Naive B cell (primary cell): ENCODE results near the gene RASSF8. TPM values are rescaled to one million over a fixed set of nuclear protein-coding genes. Genes with fewer than 3 reads are reported as not detected.

Experiments
- ATAC-seq, 2 donors: fragments of 150-1000 bp; cut with Tn5 transposase; 2 replicates each; pipeline ENCODE4 v1.10.0; 2021; ENCODE audit warnings: low read depth in 2 of 2, mild to moderate bottlenecking in 2 of 2, moderate library complexity in 2 of 2
- DNase-seq: peaks from one replicate; pipeline ENCODE4 v3.0.0; 2022
- H3K27ac Mint-ChIP-seq, 6 donors: one replicate each; pipeline ENCODE4 v1.8.0; 2020 to 2022; ENCODE audit warnings: mild to moderate bottlenecking in 6 of 6, mixed read lengths in 6 of 6, moderate library complexity in 5 of 6, inconsistent platforms in 2 of 6
- H3K27me3 Mint-ChIP-seq, 3 donors: one replicate each; pipeline ENCODE4 v1.8.0; 2021 to 2022; ENCODE audit warnings: mixed read lengths in 3 of 3, mild to moderate bottlenecking in 1 of 3
- H3K36me3 Mint-ChIP-seq, 2 donors: one replicate each; pipeline ENCODE4 v1.8.0; 2020 to 2022; ENCODE audit warnings: mixed read lengths in 2 of 2, inconsistent platforms in 1 of 2, mild to moderate bottlenecking in 1 of 2
- H3K4me1 Mint-ChIP-seq, 3 donors: one replicate each; pipeline ENCODE4 v1.8.0; 2020 to 2022; ENCODE audit warnings: mixed read lengths in 3 of 3, inconsistent platforms in 1 of 3, mild to moderate bottlenecking in 1 of 3, moderate library complexity in 1 of 3
- H3K4me3 Mint-ChIP-seq, 8 donors: one replicate each; pipeline ENCODE4 v1.8.0; 2020 to 2022; ENCODE audit warnings: mild to moderate bottlenecking in 8 of 8, mixed read lengths in 8 of 8, moderate library complexity in 8 of 8, inconsistent platforms in 2 of 8
- H3K9me3 Mint-ChIP-seq, 7 donors: one replicate each; pipeline ENCODE4 v1.8.0; 2020 to 2022; ENCODE audit warnings: mixed read lengths in 7 of 7, mild to moderate bottlenecking in 5 of 7, inconsistent platforms in 2 of 7, moderate library complexity in 1 of 7
- polyA plus RNA-seq, 6 donors: library from polyadenylated mRNA; unstranded; fragments of 300-500 nt; fragmentation: Illumina TruSeq; gene quantifications; one replicate each; pipeline ENCODE4 v1.2.3, GENCODE V29; 2021; ENCODE audit warnings: low read depth in 6 of 6

Gene RASSF8
- polyA plus RNA-seq, 6 donors from 2014 or later, result not detected

DNA sequence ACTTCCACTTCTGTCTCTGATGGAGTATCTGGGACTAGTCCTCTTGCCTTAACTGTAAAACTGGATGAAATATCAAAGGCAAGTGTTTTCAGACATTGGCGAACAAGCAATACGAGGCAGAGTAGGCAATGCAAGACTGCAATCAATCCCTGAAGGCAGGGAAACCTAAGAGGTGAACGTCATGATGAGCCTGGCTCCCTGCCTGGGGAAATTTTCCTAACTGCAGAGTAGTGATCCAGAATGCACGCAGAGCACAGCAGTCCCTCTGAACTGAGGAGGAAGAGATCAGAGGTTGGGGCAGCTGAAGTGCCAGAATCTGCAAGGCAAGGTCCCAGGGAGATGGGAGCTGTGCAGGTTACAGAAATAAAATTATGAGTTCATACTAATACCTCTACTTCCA lies 147.9 kb downstream of the RASSF8 start:
- Mint-ChIP-seq H3K4me3 (no peak overlapping the region), H3K4me1 (no peaks in the 10 kb centered on the region), H3K27me3 (no peaks in the 10 kb centered on the region), H3K36me3 (no peaks in the 10 kb centered on the region), H3K27ac (no peak overlapping the region), H3K9me3 (no peaks in the 10 kb centered on the region)
- DNase-seq, result no peak
- no peak for ATAC-seq

DNA sequence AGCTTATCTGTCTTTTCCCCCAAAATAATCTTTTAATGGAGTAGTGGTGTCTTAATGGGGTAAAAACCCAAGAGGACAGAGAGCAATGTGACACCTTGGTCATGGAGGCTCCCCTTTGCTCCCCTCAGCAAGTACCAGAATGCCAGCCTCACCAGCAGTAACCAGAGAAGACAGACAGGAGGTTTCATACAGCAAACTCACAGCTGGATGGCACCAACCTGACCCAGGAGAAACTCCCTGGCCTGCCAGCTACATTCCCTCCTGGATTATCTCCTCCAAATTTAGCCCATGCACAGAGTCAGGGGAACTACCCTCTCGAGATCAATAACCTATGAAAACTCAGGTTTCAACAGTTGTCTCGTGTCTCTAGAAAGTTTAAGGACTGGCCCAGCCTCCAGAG lies 150.4 kb downstream of the RASSF8 start:
- no peaks in the 10 kb centered on the region for H3K27me3 Mint-ChIP-seq
- peaks cover 4 to 14% (median 14%) of the 10 kb centered on the region in 3 donors for H3K4me1 Mint-ChIP-seq
- no peaks in the 10 kb centered on the region for H3K36me3 Mint-ChIP-seq
- H3K9me3 Mint-ChIP-seq, result no peaks in the 10 kb centered on the region
- DNase-seq, result no peak
- H3K4me3 Mint-ChIP-seq, result no peak overlapping the region
- no peak overlapping the region for H3K27ac Mint-ChIP-seq
- no peak for ATAC-seq

DNA sequence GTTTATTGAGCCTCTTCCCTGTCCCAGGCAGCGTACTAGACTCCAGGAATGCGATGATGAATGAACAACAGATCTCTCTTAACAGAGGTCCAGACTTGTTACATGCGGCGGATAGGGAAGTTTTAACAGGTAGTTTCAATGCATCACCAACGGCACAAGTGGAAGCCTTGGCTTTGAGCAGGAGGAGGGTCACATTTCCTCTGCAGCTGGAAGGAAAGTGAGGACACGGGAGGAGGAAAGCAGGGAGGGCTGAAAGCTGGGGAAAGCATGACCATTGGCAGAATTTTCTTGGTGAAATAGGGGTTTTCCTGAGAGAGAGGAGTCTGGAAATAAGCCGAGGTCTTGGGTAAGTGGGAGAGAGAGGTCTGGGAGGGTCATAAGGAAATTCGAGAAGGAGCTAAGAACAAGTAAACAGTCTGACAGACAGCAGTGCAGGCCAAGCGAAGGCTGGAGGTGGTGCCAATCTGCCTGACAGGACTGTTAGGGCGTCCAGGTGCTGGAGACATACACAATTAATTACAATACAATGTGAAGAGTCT lies 150.9 kb downstream of the RASSF8 start:
- no peak overlapping the region for H3K27ac Mint-ChIP-seq
- H3K36me3 Mint-ChIP-seq, result no peaks in the 10 kb centered on the region
- no peaks in the 10 kb centered on the region for H3K9me3 Mint-ChIP-seq
- DNase-seq (no peak), ATAC-seq (no peak)
- H3K4me1 Mint-ChIP-seq, result peaks cover 4 to 19% (median 15%) of the 10 kb centered on the region in 3 donors
- H3K4me3 Mint-ChIP-seq, result no peak overlapping the region
- no peaks in the 10 kb centered on the region for H3K27me3 Mint-ChIP-seq

DNA sequence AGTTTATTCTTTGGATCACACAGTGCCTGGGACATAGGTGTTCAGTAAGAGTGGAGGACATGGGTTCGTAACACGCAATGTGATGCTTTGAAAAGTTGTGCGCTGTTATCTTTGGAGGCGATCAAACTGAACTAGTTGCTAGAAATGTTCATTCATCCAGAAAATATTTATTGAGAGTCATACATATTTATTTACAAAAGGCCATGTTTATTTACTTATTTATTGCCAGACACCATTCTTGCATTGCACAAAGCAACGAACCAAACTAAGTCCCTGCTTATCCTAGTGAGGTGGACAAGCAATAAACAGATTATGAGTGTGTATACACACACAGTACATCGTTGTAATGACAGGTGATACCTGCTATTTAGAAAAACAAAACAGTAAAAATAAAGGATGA lies 153.8 kb downstream of the RASSF8 start:
- Mint-ChIP-seq H3K4me1 (peaks cover 7 to 32% (median 28%) of the 10 kb centered on the region in 3 donors), H3K27ac (peak overlapping the region in 1 of 6 donors; percentile 31), H3K36me3 (no peaks in the 10 kb centered on the region), H3K4me3 (peak overlapping the region in 4 of 8 donors; percentile 7 to 83 (median 44)), H3K9me3 (no peaks in the 10 kb centered on the region), H3K27me3 (no peaks in the 10 kb centered on the region)
- no peak for ATAC-seq
- DNase-seq, result no peak

DNA sequence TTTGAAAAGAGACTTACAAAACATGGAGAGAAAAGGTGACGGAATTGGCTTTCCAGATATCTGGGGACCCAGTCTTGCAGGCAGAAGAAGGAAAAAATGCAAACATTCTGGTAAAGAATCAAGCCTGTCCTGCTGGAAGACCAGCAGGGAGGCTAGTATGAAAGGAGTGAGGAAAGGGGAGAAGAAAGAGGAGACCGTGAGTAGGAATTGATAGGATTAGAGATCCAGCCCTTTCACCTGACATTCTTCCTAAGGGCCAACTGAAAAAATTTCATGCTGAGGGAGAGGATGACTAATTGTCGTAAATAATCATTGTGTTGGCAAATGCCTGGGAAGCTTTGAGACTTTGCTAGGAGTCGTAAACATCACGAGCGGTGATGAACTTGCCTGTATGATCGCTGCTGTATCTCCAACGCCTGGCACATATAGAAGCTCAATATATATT lies 154.2 kb downstream of the RASSF8 start:
- no peaks in the 10 kb centered on the region for H3K36me3 Mint-ChIP-seq
- peak overlapping the region in 6 of 8 donors; percentile 33 to 83 (median 50) for H3K4me3 Mint-ChIP-seq
- no peak for DNase-seq
- no peaks in the 10 kb centered on the region for H3K9me3 Mint-ChIP-seq
- ATAC-seq, result no peak
- peak overlapping the region in 2 of 6 donors; percentile 31 to 66 for H3K27ac Mint-ChIP-seq
- H3K4me1 Mint-ChIP-seq, result peaks cover 7 to 34% (median 31%) of the 10 kb centered on the region in 3 donors
- no peaks in the 10 kb centered on the region for H3K27me3 Mint-ChIP-seq

DNA sequence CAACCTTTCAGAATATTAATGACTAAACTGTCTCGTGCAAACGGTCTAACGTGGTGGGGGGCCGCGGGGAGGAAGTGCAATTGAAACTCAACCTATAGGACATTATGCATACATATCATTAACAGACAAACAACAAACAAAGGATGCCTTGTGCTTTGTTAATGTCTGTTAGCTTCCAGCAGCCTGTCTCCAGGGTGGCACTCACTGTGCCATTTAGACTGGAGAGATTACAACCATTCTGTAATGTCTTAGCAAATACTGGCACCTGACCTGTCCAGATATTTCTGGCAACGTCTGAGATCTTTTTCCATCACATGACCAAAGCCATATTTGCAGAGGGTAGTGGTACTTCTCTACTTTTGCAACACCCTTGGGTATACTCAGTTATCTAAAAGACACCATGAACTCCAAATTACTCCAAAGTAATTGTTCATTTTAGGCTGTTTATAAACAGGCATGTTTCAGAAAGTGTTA lies 154.7 kb downstream of the RASSF8 start:
- DNase-seq (no peak), ATAC-seq (no peak)
- H3K36me3 Mint-ChIP-seq, result no peaks in the 10 kb centered on the region
- H3K4me3 Mint-ChIP-seq, result peak overlapping the region in 7 of 8 donors; percentile 12 to 87 (median 79)
- peaks cover 8 to 35% (median 35%) of the 10 kb centered on the region in 3 donors for H3K4me1 Mint-ChIP-seq
- H3K9me3 Mint-ChIP-seq, result no peaks in the 10 kb centered on the region
- H3K27ac Mint-ChIP-seq, result peak overlapping the region in 2 of 6 donors; percentile 92 to 93
- no peaks in the 10 kb centered on the region for H3K27me3 Mint-ChIP-seq

- DNase-seq (peak; percentile 72), ATAC-seq (peak; percentile 78 to 79)
- H3K9me3 Mint-ChIP-seq, result no peaks in the 10 kb centered on the region
- H3K27ac Mint-ChIP-seq, result peak overlapping the region; percentile 72 to 98 (median 95)
- H3K4me3 Mint-ChIP-seq, result peak overlapping the region; percentile 79 to 94 (median 88)
- no peaks in the 10 kb centered on the region for H3K36me3 Mint-ChIP-seq
- no peaks in the 10 kb centered on the region for H3K27me3 Mint-ChIP-seq
- peaks cover 12 to 40% (median 39%) of the 10 kb centered on the region in 3 donors for H3K4me1 Mint-ChIP-seq
Measured at GRCh38 chr12:26113853-26114719, 155.6 kb downstream of the RASSF8 start.

- H3K4me1 Mint-ChIP-seq, result peaks cover 16 to 48% (median 45%) of the 10 kb centered on the region in 3 donors
- H3K4me3 Mint-ChIP-seq, result peak overlapping the region; percentile 76 to 94 (median 85)
- H3K27me3 Mint-ChIP-seq, result peaks cover 0 to 5% (median 5%) of the 10 kb centered on the region in 3 donors
- peak overlapping the region; percentile 72 to 97 (median 94) for H3K27ac Mint-ChIP-seq
- ATAC-seq (no peak), DNase-seq (no peak)
- no peaks in the 10 kb centered on the region for H3K9me3 Mint-ChIP-seq
- H3K36me3 Mint-ChIP-seq, result no peaks in the 10 kb centered on the region
Measured at GRCh38 chr12:26114720-26115401, 156.4 kb downstream of the RASSF8 start.

GRCh38 chr12:26116829-26117715 lies 158.6 kb downstream of the RASSF8 start:
- H3K4me3 Mint-ChIP-seq, result peak overlapping the region in 3 of 8 donors; percentile 17 to 39 (median 32)
- no peaks in the 10 kb centered on the region for H3K9me3 Mint-ChIP-seq
- DNase-seq, result no peak
- peak overlapping the region in 3 of 6 donors; percentile 50 to 82 (median 75) for H3K27ac Mint-ChIP-seq
- H3K36me3 Mint-ChIP-seq, result no peaks in the 10 kb centered on the region
- ATAC-seq, result no peak
- H3K4me1 Mint-ChIP-seq, result peaks cover 24 to 57% (median 54%) of the 10 kb centered on the region in 3 donors
- peaks cover 0 to 10% (median 8%) of the 10 kb centered on the region in 3 donors for H3K27me3 Mint-ChIP-seq

DNA sequence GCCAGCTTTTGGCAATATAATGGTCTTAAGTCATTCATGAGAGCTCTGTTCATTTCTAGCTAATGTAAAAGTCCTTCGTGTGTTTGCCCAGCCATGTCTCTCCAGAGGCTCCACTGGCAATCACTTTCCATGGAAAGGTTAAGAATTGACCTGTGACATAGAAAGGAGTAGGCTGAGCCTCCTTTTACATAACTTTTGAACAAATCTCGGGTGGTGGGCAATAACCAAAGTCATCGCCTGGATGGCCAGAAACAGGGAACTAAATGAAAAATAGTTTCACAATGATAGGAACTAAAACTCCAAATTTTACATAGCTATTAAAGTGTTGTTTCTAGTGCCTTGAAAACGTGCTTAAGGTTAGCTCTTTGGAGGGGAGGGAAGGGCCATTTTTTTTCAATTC lies 159.8 kb downstream of the RASSF8 start:
- H3K27me3 Mint-ChIP-seq, result peaks cover 0 to 15% (median 12%) of the 10 kb centered on the region in 3 donors
- no peaks in the 10 kb centered on the region for H3K9me3 Mint-ChIP-seq
- DNase-seq (peak; percentile 26), ATAC-seq (no peak)
- no peaks in the 10 kb centered on the region for H3K36me3 Mint-ChIP-seq
- peak overlapping the region in 3 of 6 donors; percentile 2 to 75 (median 23) for H3K27ac Mint-ChIP-seq
- H3K4me3 Mint-ChIP-seq, result peak overlapping the region in 2 of 8 donors; percentile 41 to 47
- H3K4me1 Mint-ChIP-seq, result peaks cover 30 to 54% (median 53%) of the 10 kb centered on the region in 3 donors

GRCh38 chr12:26119391-26119989 lies 161.0 kb downstream of the RASSF8 start:
- Mint-ChIP-seq H3K9me3 (no peaks in the 10 kb centered on the region), H3K4me3 (peak overlapping the region in 3 of 8 donors; percentile 15 to 64 (median 47)), H3K27ac (peak overlapping the region in 3 of 6 donors; percentile 40 to 83 (median 71)), H3K27me3 (peaks cover 0 to 16% (median 12%) of the 10 kb centered on the region in 3 donors), H3K36me3 (no peaks in the 10 kb centered on the region), H3K4me1 (peaks cover 33 to 58% (median 49%) of the 10 kb centered on the region in 3 donors)
- peak; percentile 34 for DNase-seq
- peak in 1 of 2 donors; percentile 19 for ATAC-seq
